ENCODE results near the gene TUBB2A. TPM values are rescaled to one million over a fixed set of nuclear protein-coding genes. Genes with fewer than 3 reads are reported as not detected.

Gene TUBB2A
- total RNA-seq, 1 donor from 2014 or later: 18.3 TPM

DNA sequence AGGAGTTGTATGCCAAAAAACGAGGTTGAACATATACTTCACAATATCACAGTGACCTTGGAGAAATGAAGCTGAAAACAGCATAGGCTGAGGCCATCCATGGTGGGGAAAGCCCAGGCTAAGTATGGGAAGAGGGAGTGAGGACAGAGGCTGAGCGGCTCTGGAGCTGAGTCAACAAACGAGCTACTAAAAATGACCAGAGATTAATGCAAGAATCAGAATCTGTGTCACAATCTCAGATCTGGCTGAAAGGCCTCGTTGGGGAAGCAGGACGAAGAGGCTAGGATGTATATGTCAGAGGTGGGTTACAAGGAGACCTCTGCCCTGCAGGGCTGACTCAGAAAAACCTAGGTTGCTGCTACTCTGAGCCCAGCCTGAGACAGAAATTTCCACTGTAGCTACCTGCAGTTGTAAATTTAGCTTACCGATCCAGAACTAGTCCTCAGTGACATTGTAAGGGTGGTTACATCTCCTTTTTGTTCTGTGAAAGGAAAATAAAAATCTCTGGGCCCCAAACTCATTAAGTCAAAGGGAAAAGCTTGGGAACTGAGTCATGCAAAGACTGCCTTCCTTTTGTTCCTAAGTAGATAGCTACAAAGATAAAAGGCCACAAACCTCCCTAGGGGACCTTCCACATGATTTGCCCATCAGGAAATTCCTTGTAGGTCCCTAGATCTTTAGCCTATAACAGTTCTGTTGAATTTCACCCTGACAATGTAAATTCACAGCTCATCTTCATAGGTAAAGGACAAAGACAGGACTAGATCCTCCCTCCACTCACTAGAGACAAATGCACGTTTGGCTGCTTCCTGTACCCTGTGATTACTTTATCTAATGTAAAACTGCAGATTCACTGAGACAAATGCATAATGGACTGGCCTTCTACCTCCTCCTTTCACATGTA lies 8.5 kb upstream of the TUBB2A start:
- H3K27ac ChIP-seq: no peak overlapping the region
- intact Hi-C loops (cut with DNase I): no loop called here
- ATAC-seq: no peak

DNA sequence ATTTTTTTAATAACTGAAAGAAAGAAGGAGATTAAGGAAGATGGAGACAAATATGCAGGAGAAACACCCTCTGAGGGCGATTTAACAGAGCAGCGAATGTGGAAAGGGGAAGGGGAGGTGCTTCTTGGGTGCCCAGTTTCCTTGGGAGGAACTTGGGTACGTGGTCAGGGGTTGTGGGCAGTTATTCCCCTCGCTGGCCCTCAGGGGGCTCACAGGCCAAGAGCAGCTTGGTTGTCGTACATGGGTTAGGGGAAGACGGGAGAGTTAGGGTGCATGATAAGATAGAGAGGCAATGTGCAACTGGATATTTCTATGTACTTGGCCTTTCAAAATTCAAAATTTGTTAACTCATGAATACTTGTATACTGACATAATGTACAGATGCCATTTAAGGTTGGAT lies 7.0 kb upstream of the TUBB2A start:
- DNase-seq: no peak
- Histone ChIP-seq H3K36me3 (no peaks in the 10 kb centered on the region), H3K4me1 (peaks cover 6% of the 10 kb centered on the region), H3K27ac (no peak overlapping the region), H3K27me3 (ENCODE audit: low read depth) (no peaks in the 10 kb centered on the region), H3K9me3 (no peaks in the 10 kb centered on the region), H3K4me3 (no peak overlapping the region)
- intact Hi-C loops (cut with DNase I): no loop called here
- TF ChIP-seq, protein P1, sequence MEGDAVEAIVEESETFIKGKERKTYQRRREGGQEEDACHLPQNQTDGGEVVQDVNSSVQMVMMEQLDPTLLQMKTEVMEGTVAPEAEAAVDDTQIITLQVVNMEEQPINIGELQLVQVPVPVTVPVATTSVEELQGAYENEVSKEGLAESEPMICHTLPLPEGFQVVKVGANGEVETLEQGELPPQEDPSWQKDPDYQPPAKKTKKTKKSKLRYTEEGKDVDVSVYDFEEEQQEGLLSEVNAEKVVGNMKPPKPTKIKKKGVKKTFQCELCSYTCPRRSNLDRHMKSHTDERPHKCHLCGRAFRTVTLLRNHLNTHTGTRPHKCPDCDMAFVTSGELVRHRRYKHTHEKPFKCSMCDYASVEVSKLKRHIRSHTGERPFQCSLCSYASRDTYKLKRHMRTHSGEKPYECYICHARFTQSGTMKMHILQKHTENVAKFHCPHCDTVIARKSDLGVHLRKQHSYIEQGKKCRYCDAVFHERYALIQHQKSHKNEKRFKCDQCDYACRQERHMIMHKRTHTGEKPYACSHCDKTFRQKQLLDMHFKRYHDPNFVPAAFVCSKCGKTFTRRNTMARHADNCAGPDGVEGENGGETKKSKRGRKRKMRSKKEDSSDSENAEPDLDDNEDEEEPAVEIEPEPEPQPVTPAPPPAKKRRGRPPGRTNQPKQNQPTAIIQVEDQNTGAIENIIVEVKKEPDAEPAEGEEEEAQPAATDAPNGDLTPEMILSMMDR (IDR thresholded peaks at IDR 0.05): no peak
- ATAC-seq: no peak

More for the DNA sequence above, 8.5 kb upstream of the TUBB2A start:
- H3K36me3 ChIP-seq: no peaks in the 10 kb centered on the region
- no peaks in the 10 kb centered on the region for H3K27me3 ChIP-seq (ENCODE audit: low read depth)
- no peaks in the 10 kb centered on the region for H3K9me3 ChIP-seq
- peaks cover 6% of the 10 kb centered on the region for H3K4me1 ChIP-seq
- TF ChIP-seq, protein P1 (IDR thresholded peaks at IDR 0.05): no peak
- no peak for DNase-seq
- no peak overlapping the region for H3K4me3 ChIP-seq

DNA sequence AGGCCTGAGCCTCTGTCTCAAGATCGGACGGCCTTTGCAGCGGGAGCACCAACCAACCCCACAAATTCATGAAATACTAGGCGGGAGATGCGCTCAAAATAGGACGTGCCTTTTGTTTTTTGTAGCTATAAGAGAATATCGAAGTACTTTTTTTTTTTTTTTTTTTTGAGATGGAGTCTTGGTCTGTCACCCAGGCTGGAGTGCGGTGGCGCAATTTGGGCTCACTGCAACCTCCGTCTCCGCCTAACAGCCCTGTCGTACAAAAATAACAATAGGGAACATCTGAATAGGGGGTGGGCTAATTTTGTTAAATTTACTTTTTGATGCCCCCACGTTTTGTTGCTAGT lies 5.9 kb upstream of the TUBB2A start:
- intact Hi-C loops (cut with DNase I): no loop called here
- Histone ChIP-seq H3K27ac (peak overlapping the region; percentile 93), H3K36me3 (no peaks in the 10 kb centered on the region), H3K4me1 (peaks cover 6% of the 10 kb centered on the region), H3K9me3 (no peaks in the 10 kb centered on the region), H3K4me3 (peak overlapping the region; percentile 79), H3K27me3 (ENCODE audit: low read depth) (no peaks in the 10 kb centered on the region)
- DNase-seq (peak; percentile 77), ATAC-seq (peak in 1 of 2 donors; percentile 18)
- TF ChIP-seq, protein P1 (IDR thresholded peaks at IDR 0.05): peak; percentile 13

DNA sequence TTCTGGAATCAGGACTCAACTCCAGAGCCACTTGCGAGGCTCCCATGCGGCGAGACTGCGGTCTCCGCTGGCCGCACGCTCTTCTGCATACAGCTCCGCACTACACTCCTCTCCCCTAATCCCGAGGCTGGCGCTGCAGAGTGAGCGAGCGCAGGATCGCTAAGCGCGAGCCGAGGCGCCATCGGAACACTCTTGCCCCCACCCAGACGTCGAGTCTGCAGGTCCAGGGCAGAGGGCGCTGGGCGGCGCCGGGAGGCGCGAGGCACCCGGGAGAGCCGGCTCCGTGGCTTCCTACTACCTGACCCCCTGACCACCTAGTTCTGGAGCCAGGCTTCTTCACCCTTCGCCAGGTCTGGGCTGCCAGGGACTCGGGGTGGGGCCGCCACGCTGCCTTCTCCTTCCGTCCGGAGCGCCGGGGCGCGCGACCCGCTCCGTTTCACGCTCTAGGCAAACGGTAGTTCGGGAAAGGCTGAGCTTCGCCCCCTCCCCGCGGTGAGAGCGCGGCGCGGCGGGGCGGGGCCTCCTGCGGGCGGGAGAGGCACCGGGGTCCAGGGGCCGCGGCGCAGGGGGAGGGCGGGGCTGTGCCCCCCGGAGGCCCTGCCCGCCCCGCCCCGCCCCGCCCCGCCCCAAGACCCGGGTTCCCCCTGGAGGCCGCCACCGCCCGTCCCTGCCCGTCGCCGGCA lies 5.4 kb upstream of the TUBB2A start:
- H3K27me3 ChIP-seq (ENCODE audit: low read depth): no peaks in the 10 kb centered on the region
- peak overlapping the region; percentile 93 for H3K27ac ChIP-seq
- peak overlapping the region; percentile 79 for H3K4me3 ChIP-seq
- no peaks in the 10 kb centered on the region for H3K9me3 ChIP-seq
- peak; percentile 82 for DNase-seq
- intact Hi-C loops (cut with DNase I): no loop called here
- H3K4me1 ChIP-seq: peaks cover 6% of the 10 kb centered on the region
- ATAC-seq: peak; percentile 88 to 90
- TF ChIP-seq, protein P1 (IDR thresholded peaks at IDR 0.05): no peak
- H3K36me3 ChIP-seq: no peaks in the 10 kb centered on the region

DNA sequence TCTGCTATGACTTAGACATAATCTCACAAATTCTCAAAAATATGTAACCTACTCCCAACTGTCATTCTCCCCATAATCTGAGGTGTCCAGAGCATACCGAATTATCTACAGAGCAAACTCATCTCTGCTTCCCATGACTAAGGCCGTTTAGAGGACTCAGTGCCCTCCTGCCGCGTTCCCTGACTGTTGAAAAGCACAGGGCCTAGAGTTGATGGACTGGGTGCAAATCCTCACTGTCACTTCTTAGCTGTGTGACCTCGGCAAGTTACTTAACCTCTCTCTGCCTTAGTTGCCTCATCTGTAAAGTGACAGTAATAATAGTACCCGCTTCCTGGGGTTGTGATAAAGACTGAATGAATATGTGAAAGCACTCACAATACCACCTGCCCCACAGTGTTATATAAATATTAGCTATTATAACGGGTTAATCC lies 4.7 kb upstream of the TUBB2A start:
- TF ChIP-seq, protein P1 (IDR thresholded peaks at IDR 0.05): no peak
- H3K36me3 ChIP-seq: no peaks in the 10 kb centered on the region
- no peaks in the 10 kb centered on the region for H3K9me3 ChIP-seq
- DNase-seq (no peak), ATAC-seq (no peak)
- H3K4me1 ChIP-seq: peaks cover 6% of the 10 kb centered on the region
- H3K27ac ChIP-seq: peak overlapping the region; percentile 93
- H3K27me3 ChIP-seq (ENCODE audit: low read depth): no peaks in the 10 kb centered on the region
- intact Hi-C loops (cut with DNase I): no loop called here
- H3K4me3 ChIP-seq: peak overlapping the region; percentile 79
